Activated CD8-positive, alpha-beta T cell treated with anti-CD3 and anti-CD28 coated beads for 36 hours (primary cell): ENCODE results near the gene PTMS. TPM values are rescaled to one million over a fixed set of nuclear protein-coding genes. Genes with fewer than 3 reads are reported as not detected.

Source experiments
- ATAC-seq: fragments of 200-7000 bp; cut with Tn5 transposase; one replicate; pipeline ENCODE4 v1.10.0; 2021; ENCODE audit warnings: mild to moderate bottlenecking, moderate library complexity
- CTCF ChIA-PET: fragments of 350-600 bp; sonication (Branson Sonifier 250); formaldehyde crosslinking; loops from one replicate; lab custom pipeline; 2021; ENCODE audit warnings: antibody characterized with exemption; lab: Charles Lee
- POLR2A ChIA-PET: fragments of 350-600 bp; sonication (Branson Sonifier 250); formaldehyde crosslinking; loops from one replicate; lab custom pipeline; 2021; ENCODE audit warnings: antibody characterized with exemption; lab: Charles Lee
- DNase-seq: peaks from one replicate; pipeline ENCODE4 v3.0.0-alpha.2; 2020
- H3K27ac Mint-ChIP-seq: one replicate; pipeline ENCODE4 v1.8.0; 2021; ENCODE audit warnings: mild to moderate bottlenecking, mixed read lengths
- H3K27me3 Mint-ChIP-seq: one replicate; pipeline ENCODE4 v1.8.0; 2021; ENCODE audit warnings: mixed read lengths
- H3K36me3 Mint-ChIP-seq: one replicate; pipeline ENCODE4 v1.8.0; 2021; ENCODE audit warnings: low read depth, mixed read lengths
- H3K4me1 Mint-ChIP-seq: one replicate; pipeline ENCODE4 v1.8.0; 2021; ENCODE audit warnings: low read depth, mixed read lengths
- H3K4me3 Mint-ChIP-seq: one replicate; pipeline ENCODE4 v1.8.0; 2021; ENCODE audit warnings: mild to moderate bottlenecking, moderate library complexity, mixed read lengths
- H3K9me3 Mint-ChIP-seq: one replicate; pipeline ENCODE4 v1.8.0; 2021; ENCODE audit warnings: mixed read lengths
- CTCF ChIP-seq: fragments of 200-600 bp; IDR thresholded peaks from one replicate; pipeline ENCODE4 v1.8.0; 2022; ENCODE audit warnings: antibody characterized with exemption, mild to moderate bottlenecking
- intact Hi-C: fragments of 100-400 bp; cut with micrococcal nuclease; formaldehyde crosslinking; loops from one replicate; pipeline ENCODE4 v1.10.0; 2022
- total RNA-seq, 2 experiments: library from RNA; stranded (reverse); gene quantifications; one replicate each; pipeline ENCODE4 v1.2.3, GENCODE V29; 2021

PTMS gene
- total RNA-seq, 2 experiments from 2014 or later: 78.6 TPM

GRCh38 chr12:6770094-6770493 lies 3.9 kb downstream of the PTMS start:
- ChIA-PET POLR2A (interaction anchor here (1.4 to 1.6 kb wide), 3 partner anchors 10 to 174 kb away, joined by 3 to 7 read pairs (median 4); partner anchors contain the start of genes C12orf57, MLF2 and RNU7-1), CTCF (interaction anchor here (1.4 to 6.2 kb wide), 3 partner anchors 10 to 56 kb away, joined by 3 to 89 read pairs (median 77); partner anchors contain the start of gene MLF2)
- DNase-seq (no peak), ATAC-seq (no peak)
- Mint-ChIP-seq H3K36me3 (peaks cover 45% of the 10 kb centered on the region), H3K27ac (no peak overlapping the region), H3K27me3 (peaks cover 15% of the 10 kb centered on the region), H3K4me1 (peaks cover 49% of the 10 kb centered on the region), H3K9me3 (no peaks in the 10 kb centered on the region), H3K4me3 (no peak overlapping the region)
- TF ChIP-seq CTCF: no peak
- intact Hi-C loops: no loop called here

- Mint-ChIP-seq H3K4me1 (peaks cover 49% of the 10 kb centered on the region), H3K27me3 (peaks cover 10% of the 10 kb centered on the region), H3K4me3 (peak overlapping the region; percentile 39), H3K27ac (peak overlapping the region; percentile 87), H3K36me3 (peaks cover 50% of the 10 kb centered on the region), H3K9me3 (no peaks in the 10 kb centered on the region)
- intact Hi-C loops: no loop called here
- ATAC-seq (no peak), DNase-seq (no peak)
- ChIA-PET POLR2A (interaction anchor here (1.6 to 2.2 kb wide), 4 partner anchors 9 to 173 kb away, joined by 3 to 11 read pairs (median 6); partner anchors contain the start of genes C12orf57, MLF2 and RNU7-1), CTCF (interaction anchor here (1.3 to 6.2 kb wide), 5 partner anchors 9 to 56 kb away, joined by 3 to 89 read pairs (median 4); partner anchors contain the start of genes COPS7A and MLF2)
- TF ChIP-seq CTCF: no peak
Observed at GRCh38 chr12:6770600-6770999, 4.4 kb downstream of the PTMS start.

- peak overlapping the region; percentile 89 for H3K4me3 Mint-ChIP-seq
- H3K4me1 Mint-ChIP-seq: peaks cover 52% of the 10 kb centered on the region
- peaks cover 55% of the 10 kb centered on the region for H3K36me3 Mint-ChIP-seq
- TF ChIP-seq CTCF: no peak
- intact Hi-C loops: no loop called here
- H3K27me3 Mint-ChIP-seq: peaks cover 7% of the 10 kb centered on the region
- ChIA-PET POLR2A (interaction anchor here (1.0 to 2.2 kb wide), 5 partner anchors 9 to 173 kb away, joined by 3 to 11 read pairs (median 5); partner anchors contain the start of genes C12orf57, MLF2 and RNU7-1), CTCF (interaction anchor here (0.7 to 6.2 kb wide), 9 partner anchors 9 to 55 kb away, joined by 3 to 89 read pairs (median 3); partner anchors contain the start of genes COPS7A and MLF2)
- DNase-seq: no peak
- peak overlapping the region; percentile 87 for H3K27ac Mint-ChIP-seq
- no peaks in the 10 kb centered on the region for H3K9me3 Mint-ChIP-seq
- no peak for ATAC-seq
Observed at GRCh38 chr12:6771091-6771495, 4.9 kb downstream of the PTMS start.

GRCh38 chr12:6771509-6772330 lies 5.6 kb downstream of the PTMS start:
- peaks cover 7% of the 10 kb centered on the region for H3K27me3 Mint-ChIP-seq
- H3K36me3 Mint-ChIP-seq: peaks cover 61% of the 10 kb centered on the region
- ChIA-PET CTCF (interaction anchor here (0.7 to 5.8 kb wide), 9 partner anchors 9 to 54 kb away, joined by 3 to 77 read pairs (median 3); partner anchors contain the start of genes COPS7A and MLF2), POLR2A (interaction anchor here (0.9 to 2.2 kb wide), 12 partner anchors 8 to 172 kb away, joined by 3 to 11 read pairs (median 4); partner anchors contain the start of genes C12orf57, COPS7A, MLF2 and RNU7-1)
- DNase-seq (no peak), ATAC-seq (no peak)
- H3K4me3 Mint-ChIP-seq: peak overlapping the region; percentile 89
- H3K27ac Mint-ChIP-seq: peak overlapping the region; percentile 87
- no peaks in the 10 kb centered on the region for H3K9me3 Mint-ChIP-seq
- H3K4me1 Mint-ChIP-seq: peaks cover 58% of the 10 kb centered on the region
- TF ChIP-seq CTCF: no peak
- intact Hi-C loops: no loop called here
